ENCODE results near the gene MBOAT2.

Gene MBOAT2

DNA sequence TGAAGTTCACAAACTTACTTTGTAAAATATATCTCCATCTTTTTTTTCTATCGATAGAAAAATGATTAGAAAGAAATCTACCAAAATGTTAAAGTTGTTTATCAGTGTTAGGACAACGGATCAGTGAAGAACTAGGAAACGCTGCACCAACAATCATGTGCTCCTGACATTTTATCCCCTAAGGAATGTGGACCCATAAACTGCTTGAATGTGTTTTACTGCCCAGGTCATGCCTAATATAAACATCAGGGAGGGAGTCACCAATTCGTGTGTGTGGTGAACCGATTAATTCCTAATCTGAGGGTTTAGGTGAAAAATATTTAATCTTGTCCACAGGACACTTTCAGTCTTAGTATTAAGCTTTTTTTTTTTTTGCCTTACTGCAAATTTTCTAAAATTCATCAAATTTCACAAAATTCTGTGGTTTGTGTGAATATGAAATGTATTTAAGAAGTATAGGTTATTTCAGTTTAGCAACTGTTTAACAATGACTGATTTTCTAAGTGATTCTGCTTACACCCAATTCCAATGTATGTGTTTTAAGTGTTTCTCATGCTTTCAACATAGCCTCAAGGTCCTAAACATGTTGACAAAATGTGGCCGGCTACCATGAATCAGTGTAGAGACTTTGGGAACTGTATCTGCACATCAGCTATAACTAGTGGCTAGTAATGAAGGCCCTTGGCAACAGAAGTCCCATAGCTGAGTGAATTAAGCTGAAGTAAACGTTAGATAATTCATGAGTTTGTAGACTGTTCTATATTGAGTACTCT is 155.0 kb downstream of the MBOAT2 start:
- no peaks in the 10 kb centered on the region for H3K4me1 ChIP-seq (ENCODE audit: control insufficient read depth, insufficient read depth, low read length, poor library complexity, severe bottlenecking)

DNA sequence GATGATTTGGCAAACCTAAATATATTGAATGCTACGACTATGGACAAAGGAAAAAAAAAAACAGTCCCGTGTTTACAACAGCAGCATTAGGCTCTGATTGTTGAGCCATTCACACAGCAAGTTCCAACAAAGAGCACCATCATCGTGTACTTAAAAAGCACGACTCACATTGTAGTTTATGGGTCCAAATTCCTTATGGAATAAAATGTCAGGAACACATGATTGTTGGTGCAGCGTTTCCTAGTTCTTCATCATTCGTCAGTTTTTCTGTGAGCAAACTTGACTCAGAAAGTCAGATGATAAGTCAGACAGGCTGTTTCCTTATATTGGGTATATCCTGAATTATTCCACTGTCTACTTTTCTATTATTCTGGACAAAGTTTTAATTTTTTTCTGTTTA is 156.1 kb downstream of the MBOAT2 start:
- H3K4me1 ChIP-seq (ENCODE audit: control insufficient read depth, insufficient read depth, low read length, poor library complexity, severe bottlenecking): no peaks in the 10 kb centered on the region
- H3K9me3 ChIP-seq (ENCODE audit: control insufficient read depth, low read length): no peaks in the 10 kb centered on the region
- no peak overlapping the region for H3K4me3 ChIP-seq (ENCODE audit: extremely low read depth, insufficient read depth, low read length, poor library complexity, severe bottlenecking)
- H3K27ac ChIP-seq (ENCODE audit: low read depth, low read length, severe bottlenecking): no peak overlapping the region
- H3K36me3 ChIP-seq (ENCODE audit: control insufficient read depth, insufficient read depth, low read length): no peaks in the 10 kb centered on the region
- WGBS, 2 experiments (ENCODE audit: insufficient coverage in 2 of 2): 94 to 100% methylated on average over 4 to 6 of the region's 6 CpGs

More for the DNA sequence above, 155.0 kb downstream of the MBOAT2 start:
- WGBS, 2 experiments (ENCODE audit: insufficient coverage in 2 of 2): 97 to 100% methylated on average over 3 to 4 of the region's 7 CpGs
- H3K36me3 ChIP-seq (ENCODE audit: control insufficient read depth, insufficient read depth, low read length): no peaks in the 10 kb centered on the region
- no peaks in the 10 kb centered on the region for H3K9me3 ChIP-seq (ENCODE audit: control insufficient read depth, low read length)
- no peak overlapping the region for H3K27ac ChIP-seq (ENCODE audit: low read depth, low read length, severe bottlenecking)
- no peak overlapping the region for H3K4me3 ChIP-seq (ENCODE audit: extremely low read depth, insufficient read depth, low read length, poor library complexity, severe bottlenecking)

- no peak overlapping the region for H3K4me3 ChIP-seq (ENCODE audit: extremely low read depth, insufficient read depth, low read length, poor library complexity, severe bottlenecking)
- 83 to 95% methylated on average over 4 of the region's 4 CpGs for WGBS, 2 experiments (ENCODE audit: insufficient coverage in 2 of 2)
- no peaks in the 10 kb centered on the region for H3K36me3 ChIP-seq (ENCODE audit: control insufficient read depth, insufficient read depth, low read length)
- H3K9me3 ChIP-seq (ENCODE audit: control insufficient read depth, low read length): peaks cover 5% of the 10 kb centered on the region
- no peaks in the 10 kb centered on the region for H3K4me1 ChIP-seq (ENCODE audit: control insufficient read depth, insufficient read depth, low read length, poor library complexity, severe bottlenecking)
- H3K27ac ChIP-seq (ENCODE audit: low read depth, low read length, severe bottlenecking): no peak overlapping the region
Measured at GRCh38 chr2:8841932-8842331, 161.6 kb downstream of the MBOAT2 start.

- H3K27ac ChIP-seq (ENCODE audit: low read depth, low read length, severe bottlenecking): no peak overlapping the region
- H3K9me3 ChIP-seq (ENCODE audit: control insufficient read depth, low read length): peaks cover 5% of the 10 kb centered on the region
- WGBS, 2 experiments (ENCODE audit: insufficient coverage in 2 of 2): 88 to 91% methylated on average over 6 to 9 of the region's 12 CpGs
- H3K4me3 ChIP-seq (ENCODE audit: extremely low read depth, insufficient read depth, low read length, poor library complexity, severe bottlenecking): no peak overlapping the region
- no peaks in the 10 kb centered on the region for H3K36me3 ChIP-seq (ENCODE audit: control insufficient read depth, insufficient read depth, low read length)
- H3K4me1 ChIP-seq (ENCODE audit: control insufficient read depth, insufficient read depth, low read length, poor library complexity, severe bottlenecking): no peaks in the 10 kb centered on the region
Measured at GRCh38 chr2:8840475-8841091, 162.9 kb downstream of the MBOAT2 start.

- Histone ChIP-seq H3K9me3 (ENCODE audit: control insufficient read depth, low read length) (peaks cover 5% of the 10 kb centered on the region), H3K4me1 (ENCODE audit: control insufficient read depth, insufficient read depth, low read length, poor library complexity, severe bottlenecking) (no peaks in the 10 kb centered on the region), H3K27ac (ENCODE audit: low read depth, low read length, severe bottlenecking) (no peak overlapping the region), H3K36me3 (ENCODE audit: control insufficient read depth, insufficient read depth, low read length) (no peaks in the 10 kb centered on the region), H3K4me3 (ENCODE audit: extremely low read depth, insufficient read depth, low read length, poor library complexity, severe bottlenecking) (no peak overlapping the region)
- WGBS, 2 experiments (ENCODE audit: insufficient coverage in 2 of 2): 94 to 100% methylated on average over 1 to 4 of the region's 5 CpGs
Measured at GRCh38 chr2:8839189-8839965, 164.1 kb downstream of the MBOAT2 start.

DNA sequence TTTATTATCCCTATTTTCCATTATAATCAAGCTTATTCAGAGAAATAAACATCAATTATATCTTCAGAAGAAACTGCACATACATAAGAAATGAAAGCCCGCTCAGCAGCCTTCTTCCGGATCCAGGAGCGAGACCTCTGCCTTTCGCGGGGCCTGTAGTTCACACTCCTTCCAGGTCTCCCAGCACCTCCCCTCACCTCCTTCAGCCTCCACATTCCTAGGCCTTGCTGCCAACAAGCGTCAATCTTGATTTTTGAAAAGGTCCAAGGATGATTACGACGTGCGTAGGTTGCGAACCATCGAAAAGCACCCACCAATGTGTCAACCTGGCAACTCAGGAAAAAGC is 165.7 kb downstream of the MBOAT2 start:
- H3K27ac ChIP-seq (ENCODE audit: low read depth, low read length, severe bottlenecking): no peak overlapping the region
- WGBS, 2 experiments (ENCODE audit: insufficient coverage in 2 of 2): 81 to 86% methylated on average over 11 of the region's 11 CpGs
- no peaks in the 10 kb centered on the region for H3K36me3 ChIP-seq (ENCODE audit: control insufficient read depth, insufficient read depth, low read length)
- peaks cover 5% of the 10 kb centered on the region for H3K9me3 ChIP-seq (ENCODE audit: control insufficient read depth, low read length)
- H3K4me3 ChIP-seq (ENCODE audit: extremely low read depth, insufficient read depth, low read length, poor library complexity, severe bottlenecking): peak overlapping the region; percentile 93
- peaks cover 4% of the 10 kb centered on the region for H3K4me1 ChIP-seq (ENCODE audit: control insufficient read depth, insufficient read depth, low read length, poor library complexity, severe bottlenecking)

- no peaks in the 10 kb centered on the region for H3K36me3 ChIP-seq (ENCODE audit: control insufficient read depth, insufficient read depth, low read length)
- peaks cover 4% of the 10 kb centered on the region for H3K4me1 ChIP-seq (ENCODE audit: control insufficient read depth, insufficient read depth, low read length, poor library complexity, severe bottlenecking)
- peaks cover 5% of the 10 kb centered on the region for H3K9me3 ChIP-seq (ENCODE audit: control insufficient read depth, low read length)
- 0 to 1% methylated on average over 38 to 42 of the region's 67 CpGs for WGBS, 2 experiments (ENCODE audit: insufficient coverage in 2 of 2)
- H3K4me3 ChIP-seq (ENCODE audit: extremely low read depth, insufficient read depth, low read length, poor library complexity, severe bottlenecking): peak within 1 kb of the TSS; percentile 93
- peak within 1 kb of the TSS; percentile 10 for H3K27ac ChIP-seq (ENCODE audit: low read depth, low read length, severe bottlenecking)
Measured at GRCh38 chr2:8836971-8837794, 166.3 kb downstream of the MBOAT2 start, which contains the start of gene KIDINS220. Gene KIDINS220 (minus strand): TSS chr2:8837613. CDS start chr2:8827093, 10,520 bp downstream.

DNA sequence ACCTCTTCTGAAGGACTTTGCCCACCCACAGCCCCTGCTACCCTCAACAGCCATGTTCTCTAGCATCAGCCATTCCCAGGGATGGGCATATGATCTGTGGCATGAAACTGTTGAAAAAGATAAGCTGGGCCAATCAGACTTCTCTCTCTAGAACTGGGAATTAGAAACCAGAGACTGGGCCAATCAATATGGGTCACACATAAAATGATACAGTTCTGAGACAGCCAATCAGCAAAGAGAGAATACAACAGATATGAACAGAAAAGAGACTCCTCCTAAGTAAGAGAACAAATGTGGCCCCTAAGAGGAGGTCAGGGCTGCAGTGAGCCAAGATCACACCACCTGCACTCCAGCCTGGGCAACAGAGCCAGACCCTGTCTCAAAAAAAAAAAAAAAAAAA is 168.2 kb downstream of the MBOAT2 start:
- Histone ChIP-seq H3K36me3 (ENCODE audit: control insufficient read depth, insufficient read depth, low read length) (no peaks in the 10 kb centered on the region), H3K27ac (ENCODE audit: low read depth, low read length, severe bottlenecking) (no peak overlapping the region), H3K9me3 (ENCODE audit: control insufficient read depth, low read length) (peaks cover 5% of the 10 kb centered on the region), H3K4me3 (ENCODE audit: extremely low read depth, insufficient read depth, low read length, poor library complexity, severe bottlenecking) (no peak overlapping the region), H3K4me1 (ENCODE audit: control insufficient read depth, insufficient read depth, low read length, poor library complexity, severe bottlenecking) (peaks cover 4% of the 10 kb centered on the region)

GRCh38 chr2:8833853-8834252 is 169.6 kb downstream of the MBOAT2 start:
- 93% methylated on average over 5 to 7 of the region's 7 CpGs for WGBS, 2 experiments (ENCODE audit: insufficient coverage in 2 of 2)
- H3K4me3 ChIP-seq (ENCODE audit: extremely low read depth, insufficient read depth, low read length, poor library complexity, severe bottlenecking): no peak overlapping the region
- peaks cover 2% of the 10 kb centered on the region for H3K9me3 ChIP-seq (ENCODE audit: control insufficient read depth, low read length)
- no peaks in the 10 kb centered on the region for H3K36me3 ChIP-seq (ENCODE audit: control insufficient read depth, insufficient read depth, low read length)
- H3K27ac ChIP-seq (ENCODE audit: low read depth, low read length, severe bottlenecking): no peak overlapping the region
- peaks cover 4% of the 10 kb centered on the region for H3K4me1 ChIP-seq (ENCODE audit: control insufficient read depth, insufficient read depth, low read length, poor library complexity, severe bottlenecking)

GRCh38 chr2:8831516-8831915 is 172.0 kb downstream of the MBOAT2 start:
- no peak overlapping the region for H3K27ac ChIP-seq (ENCODE audit: low read depth, low read length, severe bottlenecking)
- no peak overlapping the region for H3K4me3 ChIP-seq (ENCODE audit: extremely low read depth, insufficient read depth, low read length, poor library complexity, severe bottlenecking)
- no peaks in the 10 kb centered on the region for H3K36me3 ChIP-seq (ENCODE audit: control insufficient read depth, insufficient read depth, low read length)
- peaks cover 4% of the 10 kb centered on the region for H3K4me1 ChIP-seq (ENCODE audit: control insufficient read depth, insufficient read depth, low read length, poor library complexity, severe bottlenecking)
- 80% methylated on average over 2 of the region's 2 CpGs; no CpG with 5 or more reads in 1 of the 2 experiments for WGBS, 2 experiments (ENCODE audit: insufficient coverage in 2 of 2)
- H3K9me3 ChIP-seq (ENCODE audit: control insufficient read depth, low read length): no peaks in the 10 kb centered on the region

Measured in mesodermal cell (in vitro differentiated cells).